ENCODE results near the gene ITM2C. TPM values are rescaled to one million over a fixed set of nuclear protein-coding genes. Genes with fewer than 3 reads are reported as not detected.

The ITM2C gene
- total and polyA plus RNA-seq, 9 of the 15 experiments (the other 6 are each of a cell fraction or from before 2014, with no cell fraction given) = 0.49 to 58.8 (median 21.5) TPM

DNA sequence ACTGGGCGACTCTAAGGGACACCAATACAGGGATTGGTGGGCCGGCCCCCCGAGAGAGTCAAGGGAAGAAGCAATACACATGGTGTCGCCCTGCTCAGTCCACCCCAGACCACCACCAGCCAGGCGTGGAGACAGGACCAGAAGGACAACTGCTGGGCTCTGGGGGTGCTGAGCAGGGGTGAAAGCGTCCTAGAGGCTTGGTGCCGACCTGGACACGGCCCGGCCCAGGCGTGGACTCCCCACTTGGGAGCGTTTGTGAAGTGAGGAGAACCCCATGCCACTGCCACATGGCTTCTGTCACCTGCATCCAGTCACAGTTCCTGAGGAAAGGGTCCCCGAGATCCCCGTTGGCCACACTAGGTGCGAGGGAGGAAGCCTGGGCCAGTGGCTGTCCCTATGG is 35.4 kb upstream of the ITM2C start (continued):
- TF ChIP-seq, protein P1, sequence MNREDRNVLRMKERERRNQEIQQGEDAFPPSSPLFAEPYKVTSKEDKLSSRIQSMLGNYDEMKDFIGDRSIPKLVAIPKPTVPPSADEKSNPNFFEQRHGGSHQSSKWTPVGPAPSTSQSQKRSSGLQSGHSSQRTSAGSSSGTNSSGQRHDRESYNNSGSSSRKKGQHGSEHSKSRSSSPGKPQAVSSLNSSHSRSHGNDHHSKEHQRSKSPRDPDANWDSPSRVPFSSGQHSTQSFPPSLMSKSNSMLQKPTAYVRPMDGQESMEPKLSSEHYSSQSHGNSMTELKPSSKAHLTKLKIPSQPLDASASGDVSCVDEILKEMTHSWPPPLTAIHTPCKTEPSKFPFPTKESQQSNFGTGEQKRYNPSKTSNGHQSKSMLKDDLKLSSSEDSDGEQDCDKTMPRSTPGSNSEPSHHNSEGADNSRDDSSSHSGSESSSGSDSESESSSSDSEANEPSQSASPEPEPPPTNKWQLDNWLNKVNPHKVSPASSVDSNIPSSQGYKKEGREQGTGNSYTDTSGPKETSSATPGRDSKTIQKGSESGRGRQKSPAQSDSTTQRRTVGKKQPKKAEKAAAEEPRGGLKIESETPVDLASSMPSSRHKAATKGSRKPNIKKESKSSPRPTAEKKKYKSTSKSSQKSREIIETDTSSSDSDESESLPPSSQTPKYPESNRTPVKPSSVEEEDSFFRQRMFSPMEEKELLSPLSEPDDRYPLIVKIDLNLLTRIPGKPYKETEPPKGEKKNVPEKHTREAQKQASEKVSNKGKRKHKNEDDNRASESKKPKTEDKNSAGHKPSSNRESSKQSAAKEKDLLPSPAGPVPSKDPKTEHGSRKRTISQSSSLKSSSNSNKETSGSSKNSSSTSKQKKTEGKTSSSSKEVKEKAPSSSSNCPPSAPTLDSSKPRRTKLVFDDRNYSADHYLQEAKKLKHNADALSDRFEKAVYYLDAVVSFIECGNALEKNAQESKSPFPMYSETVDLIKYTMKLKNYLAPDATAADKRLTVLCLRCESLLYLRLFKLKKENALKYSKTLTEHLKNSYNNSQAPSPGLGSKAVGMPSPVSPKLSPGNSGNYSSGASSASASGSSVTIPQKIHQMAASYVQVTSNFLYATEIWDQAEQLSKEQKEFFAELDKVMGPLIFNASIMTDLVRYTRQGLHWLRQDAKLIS (CRISPR knock-in tag; IDR thresholded peaks at IDR 0.05) = no peak

DNA sequence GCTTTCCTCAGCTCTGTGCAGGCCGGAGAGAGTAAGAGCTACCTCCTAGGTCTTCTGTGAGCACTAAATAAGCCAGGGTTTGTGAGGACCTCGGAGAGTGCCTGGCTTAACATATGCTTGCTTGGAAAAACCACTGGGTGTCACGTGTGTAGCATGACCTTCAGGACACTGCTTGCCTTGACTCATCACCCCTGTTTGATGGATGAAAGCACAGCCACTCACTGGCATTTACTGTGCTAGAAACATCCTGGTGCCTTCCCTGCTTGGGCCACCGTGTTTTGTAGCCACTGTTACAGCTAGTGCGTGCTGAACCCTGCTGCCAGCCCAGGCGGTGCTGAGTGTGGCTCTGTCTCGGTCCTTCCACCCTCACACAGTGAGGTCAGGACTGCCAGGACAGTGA is 34.8 kb upstream of the ITM2C start:
- Histone ChIP-seq H4K20me1 (replicated peaks; ENCODE audit: control insufficient read depth, insufficient read depth, low read length) (no peaks in the 10 kb centered on the region), H3K9me1 (ENCODE audit: control insufficient read depth, insufficient read depth, low read length) (no peaks in the 10 kb centered on the region), H3K4me3 (no peak overlapping the region), H3K27me3 (ENCODE audit: control insufficient read depth in 2 of 2, insufficient read depth in 2 of 2, low read length in 2 of 2) (peaks cover 3 to 29% of the 10 kb centered on the region in 2 experiments; a peak in 2 of 5 replicates), H3K36me3 (ENCODE audit: control insufficient read depth, insufficient read depth, low read length) (no peaks in the 10 kb centered on the region), H3K27ac (ENCODE audit: extremely low read depth, low read depth, low read length) (no peak overlapping the region), H2AFZ (ENCODE audit: low read depth, low read length) (no peak overlapping the region), H3K9me3 (replicated peaks; ENCODE audit: control insufficient read depth, insufficient read depth, low read depth, low read length) (no peaks in the 10 kb centered on the region), H3K79me2 (ENCODE audit: control insufficient read depth, insufficient read depth, low read length) (no peaks in the 10 kb centered on the region), H3K9ac (ENCODE audit: insufficient read depth in 1 of 2, low read depth in 2 of 2, low read length in 2 of 2) (no peak overlapping the region), H3K4me2 (ENCODE audit: insufficient read depth, low read length) (no peak overlapping the region), H3K4me1 (replicated peaks in 1 of 2; ENCODE audit: control insufficient read depth in 2 of 2, insufficient read depth in 2 of 2, low read length in 2 of 2) (peaks cover 0 to 16% of the 10 kb centered on the region in 2 experiments; a peak in 3 of 5 replicates)
- intact Hi-C loops (cut with micrococcal nuclease) = no loop called here
- in situ Hi-C loops (cut with MboI) = loop anchor here (10.0 kb wide), 1 partner anchor 155 kb away; no protein-coding TSS in a partner anchor
- BruUV-seq (replicated peaks) = no TSS peak
- ChIA-PET POLR2A (no interaction called here), CTCF (ENCODE audit: low intra/inter-chr PET ratio) (no interaction called here)
- ATAC-seq (no peak), FAIRE-seq (no peak), DNase-seq (ENCODE audit: extremely low read depth in 1 of 4, low spot score in 3 of 4) (no peak)
- WGBS (ENCODE audit: insufficient coverage, low coverage, missing lambda C conversion rate) = 18% methylated on average over 7 of the region's 7 CpGs
- no peak for TF ChIP-seq ATF7 (IDR thresholded peaks at IDR 0.05)
- peak; percentile 50 for TF ChIP-seq USF1 (CRISPR knock-in tag; IDR thresholded peaks at IDR 0.05)
